SK-N-MC (cell line): ENCODE data around the gene ANKRD23.

Source experiments
- EZH2 ChIP-seq: fragments of 200-600 bp; sonication (generic); IDR thresholded peaks from one replicate; pipeline ENCODE4 v1.6.1; 2017; ENCODE audit warnings: antibody characterized with exemption
- FOXP2 ChIP-seq: optimal IDR thresholded peaks from 2 replicates; pipeline ENCODE3; 2011; ENCODE audit warnings: mild to moderate bottlenecking, moderate library complexity; ENCODE audit not compliant: insufficient read depth; ENCODE audit errors: extremely low read length, control extremely low read depth
- POLR2AphosphoS5 ChIP-seq: IDR thresholded peaks from 2 replicates; pipeline ENCODE4 v1.6.1; 2012; ENCODE audit warnings: mild to moderate bottlenecking, low read depth, low read length, borderline replicate concordance

GRCh38 chr2:96807127-96807471 lies 36.7 kb downstream of the ANKRD23 start:
- TF ChIP-seq POLR2AphosphoS5 = no peak
- no peak for TF ChIP-seq EZH2
- TF ChIP-seq FOXP2 = no peak
